HepG2 (cell line): ENCODE results near the gene PEAR1. TPM values are rescaled to one million over a fixed set of nuclear protein-coding genes. Genes with fewer than 3 reads are reported as not detected.

Source experiments
- ATAC-seq: fragments of 200-7000 bp; cut with Tn5 transposase; 3 replicates; pipeline ENCODE4 v1.9.1; 2020; ENCODE audit warnings: mild to moderate bottlenecking, moderate library complexity
- BruUV-seq: library from RNA; stranded (reverse); fragments of 400-500 nt; replicated peaks from 2 replicates; lab custom pipeline; 2021; lab: Mats Ljungman, UMichigan
- CTCF ChIA-PET: fragments of 300-600 bp; formaldehyde crosslinking; extraction: SDS; loops from one replicate; lab custom pipeline; 2021; ENCODE audit warnings: low total read pairs, inconsistent platforms, low intra/inter-chr PET ratio; lab: Yijun Ruan, JAX
- POLR2A ChIA-PET: fragments of 350-600 bp; sonication (Branson Sonifier 250); formaldehyde crosslinking; loops from one replicate; lab custom pipeline; 2020; ENCODE audit warnings: antibody characterized with exemption, inconsistent platforms; lab: Yijun Ruan, JAX
- DNase-seq: peaks from one replicate; pipeline ENCODE4 v3.0.0-alpha.2; 2015; ENCODE audit warnings: low spot score
- FAIRE-seq: peaks from 3 replicates; lab custom pipeline; 2011; peaks lifted over from hg19 to GRCh38; lab: Jason Lieb, UNC
- H2AFZ ChIP-seq: one replicate; pipeline ENCODE4 v1.6.1; 2011; ENCODE audit warnings: low read length, inconsistent platforms
- H3K27ac ChIP-seq: fragments of 300-600 bp; 3 replicates; pipeline ENCODE4 v1.8.0; 2011; ENCODE audit warnings: mixed run types, mild to moderate bottlenecking, mixed read lengths, low read length, inconsistent platforms; ENCODE audit not compliant: insufficient read depth; ENCODE audit errors: extremely low read length
- H3K27me3 ChIP-seq, 2 experiments: fragments of 200-600 bp in 1 of 2; 2 replicates in 1 of 2; 3 replicates in 1 of 2; pipeline versions ENCODE4 v1.6.0 to v1.8.0; 2011; ENCODE audit warnings: low read length in 2 of 2, mild to moderate bottlenecking in 2 of 2, moderate library complexity in 2 of 2, inconsistent platforms in 1 of 2; ENCODE audit not compliant: insufficient read depth in 2 of 2, control insufficient read depth in 1 of 2
- H3K36me3 ChIP-seq, 2 experiments: fragments of 200-600 bp in 1 of 2; replicated peaks in 1 of 2; 2 replicates in 1 of 2; 3 replicates in 1 of 2; pipeline versions ENCODE4 v1.5.1 to v1.8.0; 2011; ENCODE audit warnings: low read length in 2 of 2, inconsistent platforms in 1 of 2; ENCODE audit not compliant: insufficient read depth in 2 of 2, control insufficient read depth in 1 of 2
- H3K4me1 ChIP-seq: 2 replicates; pipeline ENCODE4 v1.5.1; 2012; ENCODE audit warnings: low read length, inconsistent platforms; ENCODE audit not compliant: insufficient read depth
- H3K4me2 ChIP-seq: 2 replicates; pipeline ENCODE4 v1.6.0; 2011; ENCODE audit warnings: low read depth, low read length, inconsistent platforms
- H3K4me3 ChIP-seq, 3 experiments: fragments of 200-600 bp in 1 of 3; sonication (generic), shearing (Covaris generic) in 1 of 3; replicated peaks in 1 of 3; 2 replicates each; pipeline ENCODE4 v1.5.1; 2011 to 2016; ENCODE audit warnings: low read length in 3 of 3, inconsistent platforms in 2 of 3, low read depth in 2 of 3, mild to moderate bottlenecking in 2 of 3, control low read depth in 1 of 3, mixed read lengths in 1 of 3; ENCODE audit not compliant: insufficient read depth in 1 of 3
- H3K79me2 ChIP-seq: one replicate; pipeline ENCODE4 v1.6.1; 2011; ENCODE audit warnings: low read length, inconsistent platforms; ENCODE audit not compliant: insufficient read depth
- H3K9ac ChIP-seq: 2 replicates; pipeline ENCODE4 v1.6.0; 2011; ENCODE audit warnings: mild to moderate bottlenecking, low read depth, low read length, inconsistent platforms; ENCODE audit not compliant: insufficient read depth
- H3K9me3 ChIP-seq: 2 replicates; pipeline ENCODE4 v1.5.1; 2012; ENCODE audit warnings: mild to moderate bottlenecking, low read length
- H4K20me1 ChIP-seq: 2 replicates; pipeline ENCODE4 v1.6.0; 2011; ENCODE audit warnings: inconsistent platforms, mild to moderate bottlenecking, low read length, moderate library complexity; ENCODE audit not compliant: insufficient read depth
- ARID2 ChIP-seq: sonication (generic); formaldehyde crosslinking; IDR thresholded peaks from 2 replicates; pipeline ENCODE4 v1.8.1; 2022; ENCODE audit warnings: mild to moderate bottlenecking, missing genetic modification reagents, borderline replicate concordance
- FLYWCH1 ChIP-seq: sonication (generic); formaldehyde crosslinking; IDR thresholded peaks from 2 replicates; pipeline ENCODE4 v1.8.1; 2023; ENCODE audit warnings: mild to moderate bottlenecking, missing genetic modification reagents
- FOXM1 ChIP-seq: sonication (generic); formaldehyde crosslinking; IDR thresholded peaks from 2 replicates; pipeline ENCODE4 v1.5.0; 2020; ENCODE audit warnings: missing genetic modification reagents
- GZF1 ChIP-seq: sonication (generic); formaldehyde crosslinking; IDR thresholded peaks from 2 replicates; pipeline ENCODE4 v1.5.1; 2020; ENCODE audit warnings: mild to moderate bottlenecking, missing genetic modification reagents
- HOXA3 ChIP-seq: sonication (generic); formaldehyde crosslinking; IDR thresholded peaks from 2 replicates; pipeline ENCODE4 v1.5.0; 2020; ENCODE audit warnings: missing genetic modification reagents
- REL ChIP-seq: sonication (generic); formaldehyde crosslinking; conservative IDR thresholded peaks from 2 replicates; pipeline ENCODE4 v1.8.0; 2022; ENCODE audit warnings: mild to moderate bottlenecking, missing genetic modification reagents, moderate library complexity
- SP4 ChIP-seq: sonication (generic); formaldehyde crosslinking; IDR thresholded peaks from 2 replicates; pipeline ENCODE4 v1.8.1; 2023; ENCODE audit warnings: mild to moderate bottlenecking, missing genetic modification reagents
- TBX2 ChIP-seq: sonication (generic); formaldehyde crosslinking; IDR thresholded peaks from 2 replicates; pipeline ENCODE4 v1.5.0; 2020; ENCODE audit warnings: missing genetic modification reagents, mild to moderate bottlenecking, borderline replicate concordance
- TCF7 ChIP-seq: sonication (generic); IDR thresholded peaks from 2 replicates; pipeline ENCODE4 v1.6.1; 2016; ENCODE audit warnings: antibody characterized with exemption, low read depth
- ZNF44 ChIP-seq: sonication (generic); formaldehyde crosslinking; IDR thresholded peaks from 2 replicates; pipeline ENCODE4 v1.5.1; 2020; ENCODE audit warnings: mild to moderate bottlenecking, missing genetic modification reagents
- ZNF510 ChIP-seq: sonication (generic); formaldehyde crosslinking; IDR thresholded peaks from 2 replicates; pipeline ENCODE4 v1.4.0; 2020; ENCODE audit warnings: low read depth, mild to moderate bottlenecking, missing genetic modification reagents
- ZNF781 ChIP-seq: sonication (generic); formaldehyde crosslinking; IDR thresholded peaks from 2 replicates; pipeline ENCODE4 v1.5.1; 2020; ENCODE audit warnings: borderline replicate concordance, mild to moderate bottlenecking, missing genetic modification reagents; ENCODE audit errors: not compliant biosample characterization
- WGBS: methylation state at CpG from one replicate; pipeline ENCODE4 v1.1.6; 2017; ENCODE audit warnings: low lambda C conversion rate; 5-methylcytosine and 5-hydroxymethylcytosine counted together
- in situ Hi-C: cut with HindIII; loops from 2 replicates; pipeline ENCODE4 v1.10.0; 2017; ENCODE audit warnings: low pct_unique_long_range_greater_than_20kb; ENCODE audit not compliant: extremely low pct_ligation_motif_present
- intact Hi-C: fragments of 100-400 bp; cut with micrococcal nuclease; formaldehyde crosslinking; loops from one replicate; pipeline ENCODE4 v1.10.0; 2022; ENCODE audit not compliant: unreplicated experiment
- polyA plus RNA-seq, 8 experiments: library from polyadenylated mRNA; depleted of rRNA in 3 of 8; stranded (reverse) in 7 of 8; unstranded in 1 of 8; fragments of >200 nt; fragmentation: Illumina TruSeq in 4 of 8; extraction: Trizol in 4 of 8; gene quantifications; 2 replicates each; pipeline versions ENCODE4 v1.2.1 to v1.2.3, GENCODE V29; 2011 to 2016; ENCODE audit warnings: low read depth in 4 of 8, missing spikeins in 1 of 8, mixed read lengths in 1 of 8; ENCODE audit not compliant: insufficient read depth in 1 of 8
- total RNA-seq, 5 experiments: library from RNA; depleted of rRNA; stranded (reverse); fragments of >200 nt; fragmentation: Illumina TruSeq; extraction: Trizol; gene quantifications; 2 replicates each; pipeline ENCODE4 v1.2.3, GENCODE V29; 2016; ENCODE audit warnings: low read depth in 1 of 5
- TF ChIP-seq, protein P1 (sequence below): sonication (generic); formaldehyde crosslinking; IDR thresholded peaks from 2 replicates; pipeline ENCODE4 v1.4.0; 2020; ENCODE audit warnings: missing genetic modification reagents
- TF ChIP-seq, protein P2 (sequence below): sonication (generic); formaldehyde crosslinking; IDR thresholded peaks from 2 replicates; pipeline ENCODE4 v1.4.0; 2020; ENCODE audit warnings: missing genetic modification reagents

The PEAR1 gene
- total and polyA plus RNA-seq, 2 of the 13 experiments (the other 11 are each of a cell fraction or from before 2014, with no cell fraction given), result 0.27 to 0.41 TPM

DNA sequence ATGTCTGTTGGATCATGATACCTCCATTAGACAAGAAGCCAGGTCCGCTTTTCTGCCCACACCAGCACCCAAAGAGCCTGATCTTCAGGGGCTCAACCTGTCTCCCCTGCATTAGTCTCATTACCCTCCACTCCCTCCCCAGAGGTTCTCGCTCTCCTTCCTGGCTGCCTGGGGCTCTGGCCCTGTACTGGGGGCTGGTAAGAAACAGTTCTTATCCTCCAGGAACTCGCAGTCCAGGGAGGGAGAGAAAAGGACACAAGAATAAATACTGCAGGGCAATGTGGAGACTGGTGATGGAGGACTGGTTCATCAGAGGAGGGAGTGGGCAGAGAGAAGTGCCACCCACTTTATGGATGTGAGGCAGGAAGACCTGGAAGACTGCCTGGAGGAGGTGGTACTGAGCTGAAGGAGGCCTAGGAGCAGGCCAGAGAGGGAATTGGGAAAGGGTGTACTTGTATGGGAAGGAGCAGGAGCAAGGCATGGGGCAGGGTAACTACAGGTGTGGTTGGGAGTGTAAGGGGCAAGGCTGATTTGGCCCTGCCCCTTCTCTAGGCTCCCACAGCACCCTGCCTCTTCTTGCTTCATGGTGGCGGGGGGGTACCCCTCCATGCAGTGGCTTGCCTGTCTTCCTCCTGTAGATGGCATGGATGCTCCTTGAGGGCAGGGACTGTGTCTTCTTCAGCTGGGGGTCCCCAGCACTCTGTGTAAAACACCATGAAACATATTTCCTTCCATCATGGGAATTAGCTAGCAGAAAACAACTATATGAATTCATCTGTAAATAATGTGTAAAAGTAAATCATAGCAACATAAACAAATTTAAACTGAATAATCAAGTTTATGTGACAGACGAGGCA is 31.9 kb downstream of the PEAR1 start:
- TF ChIP-seq ZNF44 (CRISPR knock-in tag) (no peak), ZNF510 (CRISPR knock-in tag) (no peak), REL (no peak)
- TF ChIP-seq, all 625 proteins: peak for 0
- Histone ChIP-seq H3K9me3 (no peaks in the 10 kb centered on the region), H3K4me2 (no peak overlapping the region), H3K27ac (no peak overlapping the region), H3K9ac (no peak overlapping the region), H3K79me2 (no peaks in the 10 kb centered on the region), H3K4me1 (0 out of 2 replicates have a peak, but pooled peaks cover 10% of the 10 kb centered on the region), H3K36me3 (no peaks in the 10 kb centered on the region), H3K27me3 (peaks cover 23 to 89% of the 10 kb centered on the region in 2 experiments; a peak in 4 of 5 replicates), H2AFZ (no peak overlapping the region), H3K4me3 (no peak overlapping the region), H4K20me1 (0 out of 2 replicates have a peak, but pooled peaks cover 4% of the 10 kb centered on the region)
- 8% methylated on average over 5 of the region's 5 CpGs for WGBS
- ChIA-PET CTCF (no interaction called here), POLR2A (no interaction called here)
- no peak for FAIRE-seq
- DNase-seq, result no peak
- ATAC-seq, result no peak
- no TSS peak for BruUV-seq
- in situ Hi-C loops (loop anchor here (5.0 to 10.0 kb wide), 2 partner anchors 33 to 231 kb away; partner anchors contain the start of gene PEAR1), intact Hi-C loops (no loop called here)

DNA sequence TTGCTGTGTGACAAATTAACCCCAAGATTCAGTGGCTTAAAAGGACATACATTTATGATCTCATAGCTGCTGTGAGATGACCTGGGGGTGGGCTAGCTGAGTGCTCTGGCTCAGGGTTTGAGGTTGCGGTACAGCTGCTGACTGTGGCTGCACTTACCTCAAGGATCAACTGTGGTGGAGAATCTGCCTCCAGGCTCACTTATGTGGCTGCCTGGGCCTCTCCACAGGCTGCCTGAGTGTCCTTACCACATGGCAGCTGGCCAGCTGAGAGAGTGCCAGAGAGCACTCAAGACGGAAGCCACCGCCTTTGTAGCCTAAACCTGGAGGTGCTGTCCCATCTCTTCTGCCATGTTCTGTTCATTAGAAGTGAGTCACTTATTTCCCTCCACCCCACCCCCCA is 32.7 kb downstream of the PEAR1 start:
- in situ Hi-C loops, result loop anchor here (5.0 to 10.0 kb wide), 2 partner anchors 34 to 231 kb away; partner anchors contain the start of gene PEAR1
- ATAC-seq (no peak), FAIRE-seq (no peak), DNase-seq (no peak)
- intact Hi-C loops, result no loop called here
- Histone ChIP-seq H3K9me3 (no peaks in the 10 kb centered on the region), H3K4me3 (no peak overlapping the region), H3K36me3 (no peaks in the 10 kb centered on the region), H3K27ac (no peak overlapping the region), H3K4me1 (peaks cover 12% of the 10 kb centered on the region), H3K4me2 (no peak overlapping the region), H3K79me2 (no peaks in the 10 kb centered on the region), H3K9ac (no peak overlapping the region), H4K20me1 (0 out of 2 replicates have a peak, but pooled peaks cover 4% of the 10 kb centered on the region), H3K27me3 (peaks cover 22 to 89% of the 10 kb centered on the region in 2 experiments; a peak in 4 of 5 replicates), H2AFZ (no peak overlapping the region)
- CTCF ChIA-PET, result no interaction called here
- WGBS, result 44% methylated on average over 3 of the region's 3 CpGs
- POLR2A ChIA-PET, result no interaction called here
- no TSS peak for BruUV-seq
- no peak for TF ChIP-seq HOXA3 (CRISPR knock-in tag)
- TF ChIP-seq, protein P1, sequence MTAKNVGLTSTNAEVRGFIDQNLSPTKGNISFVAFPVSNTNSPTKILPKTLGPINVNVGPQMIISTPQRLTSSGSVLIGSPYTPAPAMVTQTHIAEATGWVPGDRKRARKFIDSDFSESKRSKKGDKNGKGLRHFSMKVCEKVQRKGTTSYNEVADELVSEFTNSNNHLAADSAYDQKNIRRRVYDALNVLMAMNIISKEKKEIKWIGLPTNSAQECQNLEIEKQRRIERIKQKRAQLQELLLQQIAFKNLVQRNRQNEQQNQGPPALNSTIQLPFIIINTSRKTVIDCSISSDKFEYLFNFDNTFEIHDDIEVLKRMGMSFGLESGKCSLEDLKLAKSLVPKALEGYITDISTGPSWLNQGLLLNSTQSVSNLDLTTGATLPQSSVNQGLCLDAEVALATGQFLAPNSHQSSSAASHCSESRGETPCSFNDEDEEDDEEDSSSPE (CRISPR knock-in tag), result no peak
- TF ChIP-seq SP4 (CRISPR knock-in tag), result no peak
- TF ChIP-seq TCF7, result no peak
- no peak for TF ChIP-seq FOXM1 (CRISPR knock-in tag)
- TF ChIP-seq FLYWCH1, result no peak
- TF ChIP-seq, protein P2, sequence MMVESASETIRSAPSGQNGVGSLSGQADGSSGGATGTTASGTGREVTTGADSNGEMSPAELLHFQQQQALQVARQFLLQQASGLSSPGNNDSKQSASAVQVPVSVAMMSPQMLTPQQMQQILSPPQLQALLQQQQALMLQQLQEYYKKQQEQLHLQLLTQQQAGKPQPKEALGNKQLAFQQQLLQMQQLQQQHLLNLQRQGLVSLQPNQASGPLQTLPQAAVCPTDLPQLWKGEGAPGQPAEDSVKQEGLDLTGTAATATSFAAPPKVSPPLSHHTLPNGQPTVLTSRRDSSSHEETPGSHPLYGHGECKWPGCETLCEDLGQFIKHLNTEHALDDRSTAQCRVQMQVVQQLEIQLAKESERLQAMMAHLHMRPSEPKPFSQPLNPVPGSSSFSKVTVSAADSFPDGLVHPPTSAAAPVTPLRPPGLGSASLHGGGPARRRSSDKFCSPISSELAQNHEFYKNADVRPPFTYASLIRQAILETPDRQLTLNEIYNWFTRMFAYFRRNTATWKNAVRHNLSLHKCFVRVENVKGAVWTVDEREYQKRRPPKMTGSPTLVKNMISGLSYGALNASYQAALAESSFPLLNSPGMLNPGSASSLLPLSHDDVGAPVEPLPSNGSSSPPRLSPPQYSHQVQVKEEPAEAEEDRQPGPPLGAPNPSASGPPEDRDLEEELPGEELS (CRISPR knock-in tag), result no peak
- TF ChIP-seq ZNF781, result no peak
- no peak for TF ChIP-seq GZF1 (CRISPR knock-in tag)
- no peak for TF ChIP-seq TBX2
- TF ChIP-seq ARID2, result no peak
